K562 (cell line): ENCODE measurements around the gene CTSH. TPM values are rescaled to one million over a fixed set of nuclear protein-coding genes. Genes with fewer than 3 reads are reported as not detected.

ENCODE experiments used
- CREBBP ChIP-seq: IDR thresholded peaks from one replicate; pipeline ENCODE4 v1.6.1; 2012; ENCODE audit warnings: low read depth, mild to moderate bottlenecking, control low read depth, inconsistent platforms, low read length
- EGR1 ChIP-seq: fragments of 450-650 bp; conservative IDR thresholded peaks from 2 replicates; pipeline ENCODE4 v1.6.1; 2017; ENCODE audit warnings: mild to moderate bottlenecking
- EWSR1 ChIP-seq: fragments of 450-650 bp; IDR thresholded peaks from 2 replicates; pipeline ENCODE4 v1.6.1; 2018; ENCODE audit warnings: borderline replicate concordance, mild to moderate bottlenecking, low read depth, moderate library complexity; ENCODE audit not compliant: partially characterized antibody
- FIP1L1 ChIP-seq: fragments of 200-400 bp; formaldehyde crosslinking; IDR thresholded peaks from 2 replicates; pipeline ENCODE4 v1.6.1; 2018; ENCODE audit warnings: mild to moderate bottlenecking, low read depth, low read length; ENCODE audit not compliant: poor library complexity, severe bottlenecking
- HDAC3 ChIP-seq: fragments of 450-650 bp; IDR thresholded peaks from 2 replicates; pipeline ENCODE4 v1.6.1; 2018; ENCODE audit warnings: borderline replicate concordance, mild to moderate bottlenecking, moderate library complexity; ENCODE audit not compliant: partially characterized antibody
- LCOR ChIP-seq: sonication (generic); formaldehyde crosslinking; IDR thresholded peaks from 2 replicates; pipeline ENCODE4 v1.8.0; 2022; ENCODE audit warnings: mild to moderate bottlenecking, missing genetic modification reagents
- MTA2 ChIP-seq: fragments of 450-650 bp; IDR thresholded peaks from 2 replicates; pipeline ENCODE4 v1.6.1; 2016; ENCODE audit warnings: low read depth
- PHB ChIP-seq: fragments of 250-450 bp; sonication (Bioruptor Pico); IDR thresholded peaks from 2 replicates; pipeline ENCODE4 v1.5.0; 2021
- PRPF4 ChIP-seq: fragments of 200-400 bp; formaldehyde crosslinking; IDR thresholded peaks from one replicate; pipeline ENCODE4 v1.6.1; 2017; ENCODE audit warnings: low read length, low read depth, mild to moderate bottlenecking; ENCODE audit not compliant: insufficient read depth, poor library complexity, severe bottlenecking
- RBM25 ChIP-seq: fragments of 200-400 bp; formaldehyde crosslinking; IDR thresholded peaks from 2 replicates; pipeline ENCODE4 v1.6.1; 2018; ENCODE audit warnings: low read length, low read depth, moderate library complexity; ENCODE audit not compliant: severe bottlenecking
- RHOXF2B ChIP-seq: fragments of 250-450 bp; sonication (Bioruptor Pico); conservative IDR thresholded peaks from 2 replicates; pipeline ENCODE4 v1.5.1; 2021
- SIX5 ChIP-seq, 2 experiments: IDR thresholded peaks; 2 replicates each; pipeline ENCODE4 v1.6.1; 2011; ENCODE audit warnings: low read length in 2 of 2, borderline replicate concordance in 1 of 2, low read depth in 1 of 2, mild to moderate bottlenecking in 1 of 2, moderate library complexity in 1 of 2; ENCODE audit not compliant: insufficient read depth in 1 of 2
- TAF1 ChIP-seq: IDR thresholded peaks from 2 replicates; pipeline ENCODE4 v1.6.1; 2011; ENCODE audit warnings: mild to moderate bottlenecking, low read length, moderate library complexity; ENCODE audit not compliant: insufficient read depth, control insufficient read depth, severe bottlenecking; ENCODE audit errors: extremely low read depth
- ZBTB8A ChIP-seq: fragments of 450-650 bp; IDR thresholded peaks from 2 replicates; pipeline ENCODE4 v1.6.1; 2018; ENCODE audit warnings: mild to moderate bottlenecking, moderate library complexity; ENCODE audit not compliant: partially characterized antibody
- ZNF561 ChIP-seq: fragments of 450-650 bp; formaldehyde crosslinking; conservative IDR thresholded peaks from 2 replicates; pipeline ENCODE4 v1.4.0; 2020; ENCODE audit warnings: mild to moderate bottlenecking, moderate library complexity
- polyA plus RNA-seq, 8 experiments: library from polyadenylated mRNA; depleted of rRNA in 4 of 8; stranded (reverse) in 5 of 8; unstranded in 3 of 8; fragments of >200 nt; fragmentation: Nextera tagmentation in 2 of 8; fragmentation: Illumina TruSeq in 1 of 8; extraction: Ambion mirVana in 2 of 8; extraction: Trizol in 1 of 8; gene quantifications; 2 replicates each; pipeline versions ENCODE4 v1.2.1 to v1.2.3, GENCODE V29; 2011 to 2014; ENCODE audit warnings: inconsistent platforms in 1 of 8, missing spikeins in 1 of 8
- total RNA-seq, 7 experiments: library from RNA; depleted of rRNA in 6 of 7; stranded (reverse); fragments of >200 nt in 6 of 7; fragmentation: Illumina TruSeq in 2 of 7; extraction: Trizol in 2 of 7; gene quantifications; 2 replicates each; pipeline versions ENCODE4 v1.2.1 to v1.2.3, GENCODE V29; 2011 to 2021; ENCODE audit warnings: low replicate concordance in 1 of 7
- TF ChIP-seq, protein P1 (sequence below), 2 experiments: fragments of 450-650 bp; IDR thresholded peaks; 2 replicates each; pipeline ENCODE4 v1.6.1; 2016; ENCODE audit warnings: mild to moderate bottlenecking in 2 of 2, borderline replicate concordance in 1 of 2, low read depth in 1 of 2, moderate library complexity in 1 of 2
- TF ChIP-seq, protein P2 (sequence below): fragments of 450-650 bp; IDR thresholded peaks from 2 replicates; pipeline ENCODE4 v1.6.1; 2017; ENCODE audit warnings: antibody characterized with exemption

CTSH gene
- total and polyA plus RNA-seq, 9 of the 15 experiments (the other 6 are each of a cell fraction or from before 2014, with no cell fraction given): 15.0 to 462 (median 173) TPM

DNA sequence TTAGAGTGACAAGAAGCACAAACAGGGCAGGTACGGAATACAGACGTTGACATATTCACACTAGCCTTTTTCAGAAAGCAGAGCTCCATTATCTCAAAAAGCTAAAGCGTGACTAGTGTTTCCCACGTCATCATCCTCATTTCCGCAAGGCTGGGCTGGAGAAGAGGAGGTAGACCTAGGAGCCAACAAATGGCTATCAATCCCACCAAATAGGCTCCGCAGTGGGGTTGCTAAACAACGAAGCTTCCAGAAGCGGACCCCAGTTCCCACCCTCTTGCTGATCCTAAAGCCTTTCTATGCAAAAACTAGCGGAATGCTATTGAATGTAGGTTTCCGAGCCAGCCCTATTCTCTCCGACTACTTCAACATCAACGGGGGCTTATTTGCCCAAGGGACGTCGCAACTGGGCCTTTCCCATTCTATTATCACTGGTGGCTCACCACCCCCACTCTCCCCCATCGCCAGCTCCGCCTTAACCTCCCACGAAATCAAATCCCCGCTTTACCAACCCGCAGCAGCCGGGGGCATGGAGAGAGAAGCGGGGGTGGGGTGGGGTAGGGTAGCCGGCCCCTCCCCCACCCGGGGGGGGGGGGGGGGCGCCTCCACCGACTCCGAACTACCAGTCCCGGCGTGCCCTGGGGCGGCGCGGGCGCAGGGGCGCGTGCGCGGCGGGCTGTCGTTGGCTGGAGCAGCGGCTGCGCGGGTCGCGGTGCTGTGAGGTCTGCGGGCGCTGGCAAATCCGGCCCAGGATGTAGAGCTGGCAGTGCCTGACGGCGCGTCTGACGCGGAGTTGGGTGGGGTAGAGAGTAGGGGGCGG lies 72.5 kb downstream of the CTSH start, which contains the start of gene MORF4L1 (continued):
- TF ChIP-seq, protein P1, sequence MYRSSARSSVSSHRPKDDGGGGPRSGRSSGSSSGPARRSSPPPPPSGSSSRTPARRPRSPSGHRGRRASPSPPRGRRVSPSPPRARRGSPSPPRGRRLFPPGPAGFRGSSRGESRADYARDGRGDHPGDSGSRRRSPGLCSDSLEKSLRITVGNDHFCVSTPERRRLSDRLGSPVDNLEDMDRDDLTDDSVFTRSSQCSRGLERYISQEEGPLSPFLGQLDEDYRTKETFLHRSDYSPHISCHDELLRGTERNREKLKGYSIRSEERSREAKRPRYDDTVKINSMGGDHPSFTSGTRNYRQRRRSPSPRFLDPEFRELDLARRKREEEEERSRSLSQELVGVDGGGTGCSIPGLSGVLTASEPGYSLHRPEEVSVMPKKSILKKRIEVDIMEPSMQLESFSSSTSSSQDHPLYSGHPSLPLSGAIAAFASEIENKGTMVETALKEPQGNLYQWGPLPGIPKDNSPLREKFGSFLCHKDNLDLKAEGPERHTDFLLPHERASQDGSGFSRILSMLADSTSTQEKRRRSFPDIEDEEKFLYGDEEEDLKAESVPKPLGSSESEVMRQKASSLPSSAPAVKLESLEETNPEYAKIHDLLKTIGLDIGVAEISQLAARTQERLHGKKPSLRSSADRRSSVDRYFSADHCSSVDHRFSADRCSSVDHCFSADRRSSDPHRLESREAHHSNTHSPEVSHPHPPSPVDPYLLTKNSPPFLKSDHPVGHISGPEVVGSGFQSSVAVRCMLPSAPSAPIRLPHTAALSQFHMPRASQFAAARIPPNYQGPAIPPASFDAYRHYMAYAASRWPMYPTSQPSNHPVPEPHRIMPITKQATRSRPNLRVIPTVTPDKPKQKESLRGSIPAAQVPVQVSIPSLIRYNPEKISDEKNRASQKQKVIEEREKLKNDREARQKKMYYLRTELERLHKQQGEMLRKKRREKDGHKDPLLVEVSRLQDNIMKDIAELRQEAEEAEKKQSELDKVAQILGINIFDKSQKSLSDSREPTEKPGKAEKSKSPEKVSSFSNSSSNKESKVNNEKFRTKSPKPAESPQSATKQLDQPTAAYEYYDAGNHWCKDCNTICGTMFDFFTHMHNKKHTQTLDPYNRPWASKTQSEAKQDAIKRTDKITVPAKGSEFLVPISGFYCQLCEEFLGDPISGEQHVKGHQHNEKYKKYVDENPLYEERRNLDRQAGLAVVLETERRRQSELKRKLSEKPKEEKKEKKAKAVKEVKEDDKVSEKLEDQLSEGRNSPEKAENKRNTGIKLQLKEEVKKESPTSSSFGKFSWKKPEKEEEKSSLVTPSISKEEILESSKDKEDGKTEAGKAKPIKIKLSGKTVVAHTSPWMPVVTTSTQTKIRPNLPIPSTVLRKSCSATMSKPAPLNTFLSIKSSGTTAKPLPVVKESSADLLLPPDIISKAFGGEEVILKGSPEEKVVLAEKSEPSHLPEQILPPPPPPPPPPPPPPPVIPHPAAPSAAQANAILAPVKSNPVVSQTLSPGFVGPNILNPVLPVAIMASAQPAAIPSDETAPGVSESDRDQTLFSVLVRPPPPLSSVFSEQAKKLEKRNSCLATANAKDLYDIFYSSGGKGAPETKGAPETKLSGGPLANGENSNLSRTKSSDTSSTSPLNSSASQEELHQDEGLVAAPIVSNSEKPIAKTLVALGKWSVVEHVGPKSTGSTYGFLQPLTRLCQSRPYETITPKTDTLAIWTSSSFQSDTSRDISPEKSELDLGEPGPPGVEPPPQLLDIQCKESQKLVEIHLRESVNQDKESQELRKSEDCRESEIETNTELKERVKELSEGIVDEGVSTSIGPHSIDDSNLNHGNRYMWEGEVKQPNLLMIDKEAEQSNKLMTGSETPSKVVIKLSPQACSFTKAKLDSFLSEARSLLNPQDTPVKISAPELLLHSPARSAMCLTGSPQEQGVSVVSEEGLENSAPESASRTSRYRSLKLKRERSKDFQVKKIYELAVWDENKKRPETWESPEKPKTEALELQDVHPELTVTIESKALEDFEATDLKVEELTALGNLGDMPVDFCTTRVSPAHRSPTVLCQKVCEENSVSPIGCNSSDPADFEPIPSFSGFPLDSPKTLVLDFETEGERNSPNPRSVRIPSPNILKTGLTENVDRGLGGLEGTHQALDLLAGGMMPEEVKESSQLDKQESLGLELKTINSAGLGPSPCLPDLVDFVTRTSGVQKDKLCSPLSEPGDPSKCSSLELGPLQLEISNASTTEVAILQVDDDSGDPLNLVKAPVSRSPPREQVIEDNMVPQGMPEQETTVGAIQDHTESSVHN (IDR thresholded peaks at IDR 0.05; ENCODE audit: borderline replicate concordance in 1 of 2, low read depth in 1 of 2): no peak
- TF ChIP-seq TAF1 (peak; percentile 35), SIX5 (IDR thresholded peaks at IDR 0.05; ENCODE audit: borderline replicate concordance in 1 of 2, insufficient read depth in 1 of 2, low read depth in 1 of 2, low read length in 2 of 2) (peak; percentile 93 to 95), EGR1 (peak; percentile 37), PRPF4 (no peak), LCOR (no peak), ZBTB8A (no peak), ZNF561 (no peak), CREBBP (no peak), PHB (CRISPR knock-in tag) (no peak), RHOXF2B (CRISPR knock-in tag) (no peak), EWSR1 (no peak), FIP1L1 (no peak), MTA2 (no peak), RBM25 (peak; percentile 78), HDAC3 (no peak)
- TF ChIP-seq, protein P2, sequence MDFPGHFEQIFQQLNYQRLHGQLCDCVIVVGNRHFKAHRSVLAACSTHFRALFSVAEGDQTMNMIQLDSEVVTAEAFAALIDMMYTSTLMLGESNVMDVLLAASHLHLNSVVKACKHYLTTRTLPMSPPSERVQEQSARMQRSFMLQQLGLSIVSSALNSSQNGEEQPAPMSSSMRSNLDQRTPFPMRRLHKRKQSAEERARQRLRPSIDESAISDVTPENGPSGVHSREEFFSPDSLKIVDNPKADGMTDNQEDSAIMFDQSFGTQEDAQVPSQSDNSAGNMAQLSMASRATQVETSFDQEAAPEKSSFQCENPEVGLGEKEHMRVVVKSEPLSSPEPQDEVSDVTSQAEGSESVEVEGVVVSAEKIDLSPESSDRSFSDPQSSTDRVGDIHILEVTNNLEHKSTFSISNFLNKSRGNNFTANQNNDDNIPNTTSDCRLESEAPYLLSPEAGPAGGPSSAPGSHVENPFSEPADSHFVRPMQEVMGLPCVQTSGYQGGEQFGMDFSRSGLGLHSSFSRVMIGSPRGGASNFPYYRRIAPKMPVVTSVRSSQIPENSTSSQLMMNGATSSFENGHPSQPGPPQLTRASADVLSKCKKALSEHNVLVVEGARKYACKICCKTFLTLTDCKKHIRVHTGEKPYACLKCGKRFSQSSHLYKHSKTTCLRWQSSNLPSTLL: no peak
